HepG2 (cell line): ENCODE data around the gene DENND5A. TPM values are rescaled to one million over a fixed set of nuclear protein-coding genes. Genes with fewer than 3 reads are reported as not detected.
"Not testable (repeated sequence)": the region's sequence is repeated elsewhere in the genome, so short reads cannot be mapped to it uniquely, and the experiment has no call there.

ENCODE experiments used
- ATAC-seq: fragments of 200-7000 bp; cut with Tn5 transposase; 3 replicates; pipeline ENCODE4 v1.9.1; 2020; ENCODE audit warnings: mild to moderate bottlenecking, moderate library complexity
- BruUV-seq: library from RNA; stranded (reverse); fragments of 400-500 nt; replicated peaks from 2 replicates; lab custom pipeline; 2021; lab: Mats Ljungman, UMichigan
- CTCF ChIA-PET: fragments of 300-600 bp; formaldehyde crosslinking; extraction: SDS; loops from one replicate; lab custom pipeline; 2021; ENCODE audit warnings: low total read pairs, inconsistent platforms, low intra/inter-chr PET ratio; lab: Yijun Ruan, JAX
- POLR2A ChIA-PET: fragments of 350-600 bp; sonication (Branson Sonifier 250); formaldehyde crosslinking; loops from one replicate; lab custom pipeline; 2020; ENCODE audit warnings: antibody characterized with exemption, inconsistent platforms; lab: Yijun Ruan, JAX
- DNase-seq: peaks from one replicate; pipeline ENCODE4 v3.0.0-alpha.2; 2015; ENCODE audit warnings: low spot score
- FAIRE-seq: peaks from 3 replicates; lab custom pipeline; 2011; peaks lifted over from hg19 to GRCh38; lab: Jason Lieb, UNC
- H2AFZ ChIP-seq: one replicate; pipeline ENCODE4 v1.6.1; 2011; ENCODE audit warnings: low read length, inconsistent platforms
- H3K27ac ChIP-seq: fragments of 300-600 bp; 3 replicates; pipeline ENCODE4 v1.8.0; 2011; ENCODE audit warnings: mixed run types, mild to moderate bottlenecking, mixed read lengths, low read length, inconsistent platforms; ENCODE audit not compliant: insufficient read depth; ENCODE audit errors: extremely low read length
- H3K27me3 ChIP-seq, 2 experiments: fragments of 200-600 bp in 1 of 2; 2 replicates in 1 of 2; 3 replicates in 1 of 2; pipeline versions ENCODE4 v1.6.0 to v1.8.0; 2011; ENCODE audit warnings: low read length in 2 of 2, mild to moderate bottlenecking in 2 of 2, moderate library complexity in 2 of 2, inconsistent platforms in 1 of 2; ENCODE audit not compliant: insufficient read depth in 2 of 2, control insufficient read depth in 1 of 2
- H3K36me3 ChIP-seq, 2 experiments: fragments of 200-600 bp in 1 of 2; replicated peaks in 1 of 2; 2 replicates in 1 of 2; 3 replicates in 1 of 2; pipeline versions ENCODE4 v1.5.1 to v1.8.0; 2011; ENCODE audit warnings: low read length in 2 of 2, inconsistent platforms in 1 of 2; ENCODE audit not compliant: insufficient read depth in 2 of 2, control insufficient read depth in 1 of 2
- H3K4me1 ChIP-seq: 2 replicates; pipeline ENCODE4 v1.5.1; 2012; ENCODE audit warnings: low read length, inconsistent platforms; ENCODE audit not compliant: insufficient read depth
- H3K4me2 ChIP-seq: 2 replicates; pipeline ENCODE4 v1.6.0; 2011; ENCODE audit warnings: low read depth, low read length, inconsistent platforms
- H3K4me3 ChIP-seq, 3 experiments: fragments of 200-600 bp in 1 of 3; sonication (generic), shearing (Covaris generic) in 1 of 3; replicated peaks in 1 of 3; 2 replicates each; pipeline ENCODE4 v1.5.1; 2011 to 2016; ENCODE audit warnings: low read length in 3 of 3, inconsistent platforms in 2 of 3, low read depth in 2 of 3, mild to moderate bottlenecking in 2 of 3, control low read depth in 1 of 3, mixed read lengths in 1 of 3; ENCODE audit not compliant: insufficient read depth in 1 of 3
- H3K79me2 ChIP-seq: one replicate; pipeline ENCODE4 v1.6.1; 2011; ENCODE audit warnings: low read length, inconsistent platforms; ENCODE audit not compliant: insufficient read depth
- H3K9ac ChIP-seq: 2 replicates; pipeline ENCODE4 v1.6.0; 2011; ENCODE audit warnings: mild to moderate bottlenecking, low read depth, low read length, inconsistent platforms; ENCODE audit not compliant: insufficient read depth
- H3K9me3 ChIP-seq: 2 replicates; pipeline ENCODE4 v1.5.1; 2012; ENCODE audit warnings: mild to moderate bottlenecking, low read length
- H4K20me1 ChIP-seq: 2 replicates; pipeline ENCODE4 v1.6.0; 2011; ENCODE audit warnings: inconsistent platforms, mild to moderate bottlenecking, low read length, moderate library complexity; ENCODE audit not compliant: insufficient read depth
- BCL6 ChIP-seq: IDR thresholded peaks from 2 replicates; pipeline ENCODE4 v1.6.1; 2016; ENCODE audit warnings: missing genetic modification reagents, missing compliant biosample characterization
- EEA1 ChIP-seq: sonication (generic); formaldehyde crosslinking; IDR thresholded peaks from 2 replicates; pipeline ENCODE4 v1.5.1; 2020; ENCODE audit warnings: mild to moderate bottlenecking, missing genetic modification reagents, borderline replicate concordance
- KLF11 ChIP-seq: IDR thresholded peaks from 2 replicates; pipeline ENCODE4 v1.6.1; 2016; ENCODE audit warnings: missing compliant biosample characterization
- ZFP82 ChIP-seq: sonication (generic); formaldehyde crosslinking; IDR thresholded peaks from 2 replicates; pipeline ENCODE4 v1.5.1; 2020; ENCODE audit warnings: mild to moderate bottlenecking, missing genetic modification reagents, borderline replicate concordance
- WGBS: methylation state at CpG from one replicate; pipeline ENCODE4 v1.1.6; 2017; ENCODE audit warnings: low lambda C conversion rate; 5-methylcytosine and 5-hydroxymethylcytosine counted together
- in situ Hi-C: cut with HindIII; loops from 2 replicates; pipeline ENCODE4 v1.10.0; 2017; ENCODE audit warnings: low pct_unique_long_range_greater_than_20kb; ENCODE audit not compliant: extremely low pct_ligation_motif_present
- intact Hi-C: fragments of 100-400 bp; cut with micrococcal nuclease; formaldehyde crosslinking; loops from one replicate; pipeline ENCODE4 v1.10.0; 2022; ENCODE audit not compliant: unreplicated experiment
- polyA plus RNA-seq, 8 experiments: library from polyadenylated mRNA; depleted of rRNA in 3 of 8; stranded (reverse) in 7 of 8; unstranded in 1 of 8; fragments of >200 nt; fragmentation: Illumina TruSeq in 4 of 8; extraction: Trizol in 4 of 8; gene quantifications; 2 replicates each; pipeline versions ENCODE4 v1.2.1 to v1.2.3, GENCODE V29; 2011 to 2016; ENCODE audit warnings: low read depth in 4 of 8, missing spikeins in 1 of 8, mixed read lengths in 1 of 8; ENCODE audit not compliant: insufficient read depth in 1 of 8
- total RNA-seq, 5 experiments: library from RNA; depleted of rRNA; stranded (reverse); fragments of >200 nt; fragmentation: Illumina TruSeq; extraction: Trizol; gene quantifications; 2 replicates each; pipeline ENCODE4 v1.2.3, GENCODE V29; 2016; ENCODE audit warnings: low read depth in 1 of 5

The DENND5A gene
- total and polyA plus RNA-seq, 2 of the 13 experiments (the other 11 are each of a cell fraction or from before 2014, with no cell fraction given): 63.3 to 145 TPM

DNA sequence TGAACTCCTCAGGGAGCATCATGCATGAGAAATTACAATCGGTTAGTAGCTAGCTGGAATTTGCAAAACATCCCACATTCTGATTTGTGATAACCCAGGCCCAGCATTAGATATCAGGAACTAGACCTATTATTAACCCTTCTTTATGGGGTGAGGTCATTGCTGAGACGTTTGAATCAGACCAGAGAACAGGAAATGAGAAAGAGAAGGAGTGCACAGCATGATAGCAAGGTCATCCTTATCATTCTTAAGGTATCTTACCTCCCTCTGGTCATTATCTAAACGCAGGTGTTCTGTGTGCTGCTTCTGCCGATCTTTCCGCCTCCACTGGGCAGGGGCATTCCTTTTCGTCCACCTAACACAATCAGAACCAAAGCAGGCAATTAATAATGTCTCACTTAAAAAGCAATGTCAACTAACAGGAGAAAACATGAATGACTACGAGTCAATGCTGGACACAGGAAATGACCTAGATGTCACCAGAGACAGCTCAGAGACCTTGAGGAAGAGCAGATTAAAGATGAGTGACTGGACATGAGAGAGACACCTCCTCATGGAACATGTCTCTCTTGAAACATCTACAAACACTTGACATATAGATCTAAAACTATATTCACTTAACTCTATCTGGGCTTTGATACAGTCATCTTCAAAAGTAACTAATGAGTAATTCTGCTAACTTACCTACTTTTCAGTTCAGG is 95.4 kb downstream of the DENND5A start:
- BruUV-seq: no TSS peak
- no peak overlapping the region for H3K4me2 ChIP-seq

DNA sequence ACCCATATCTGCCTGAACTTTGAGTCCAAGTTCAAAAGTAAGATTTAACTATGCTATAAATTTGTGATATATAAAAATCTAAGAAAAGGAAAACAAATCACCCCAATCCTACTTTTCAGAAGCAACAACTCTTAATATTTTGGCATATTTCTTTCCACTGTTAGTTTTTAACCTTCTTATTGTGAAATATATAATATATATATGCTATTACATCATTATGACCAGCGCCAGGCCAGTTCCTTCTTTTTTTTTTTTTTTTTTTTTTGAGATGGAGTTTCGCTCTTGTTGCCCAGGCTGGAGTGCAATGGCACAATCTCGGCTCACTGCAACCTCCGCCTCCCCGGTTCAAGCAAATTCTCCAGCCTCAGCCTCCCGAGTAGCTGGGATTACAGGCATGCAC is 103.2 kb downstream of the DENND5A start:
- H3K27ac ChIP-seq, DNase-seq, H4K20me1 ChIP-seq, H3K4me1 ChIP-seq, POLR2A ChIA-PET, ATAC-seq, H3K9ac ChIP-seq, H3K4me2 ChIP-seq, H3K4me3 ChIP-seq, CTCF ChIA-PET, H3K27me3 ChIP-seq, BruUV-seq, FAIRE-seq, H2AFZ ChIP-seq, H3K79me2 ChIP-seq, H3K9me3 ChIP-seq, intact Hi-C loops: not testable (repeated sequence)
- in situ Hi-C loops: loop anchor here (25.0 kb wide), 1 partner anchor 325 kb away; no protein-coding TSS in a partner anchor
- H3K36me3 ChIP-seq: peaks cover 15 to 56% of the 10 kb centered on the region in 2 experiments
- 99% methylated on average over 6 of the region's 6 CpGs for WGBS

More for the DNA sequence above, 95.4 kb downstream of the DENND5A start:
- peaks cover 5% of the 10 kb centered on the region; the same call in 1 of the 2 replicates for H3K4me1 ChIP-seq
- no peak overlapping the region for H3K4me3 ChIP-seq
- no peak for DNase-seq
- ATAC-seq: no peak
- H3K79me2 ChIP-seq: no peaks in the 10 kb centered on the region
- no peak for TF ChIP-seq ZFP82 (CRISPR knock-in tag)
- no peak for TF ChIP-seq BCL6 (CRISPR knock-in tag)
- no peak for TF ChIP-seq EEA1 (CRISPR knock-in tag)
- no peak for TF ChIP-seq KLF11 (CRISPR knock-in tag)
- H4K20me1 ChIP-seq: no peaks in the 10 kb centered on the region
- H3K36me3 ChIP-seq: peaks cover 14 to 60% of the 10 kb centered on the region in 2 experiments
- H3K9ac ChIP-seq: no peak overlapping the region
- ChIA-PET CTCF (no interaction called here), POLR2A (interaction anchor here (0.7 kb wide), 1 partner anchor 91 kb away, joined by 3 read pairs; no protein-coding TSS in a partner anchor)
- H2AFZ ChIP-seq: no peak overlapping the region
- intact Hi-C loops: loop anchor here (10.0 kb wide), 1 partner anchor 345 kb away; no protein-coding TSS in a partner anchor
- FAIRE-seq: no peak
- in situ Hi-C loops: loop anchor here (25.0 kb wide), 1 partner anchor 318 kb away; no protein-coding TSS in a partner anchor
- no peaks in the 10 kb centered on the region for H3K9me3 ChIP-seq
- no peak overlapping the region for H3K27ac ChIP-seq
- H3K27me3 ChIP-seq: no peaks in the 10 kb centered on the region
- 97% methylated on average over 7 of the region's 7 CpGs for WGBS
